Lower leg skin (tissue), 3 donors: Measurements from ENCODE around the gene MIDN.

Experiments
- POLR2A ChIP-seq, 2 donors: fragments of 450-650 bp; IDR thresholded peaks; one replicate each; pipeline ENCODE4 v1.6.1; 2016 to 2017; ENCODE audit warnings: antibody characterized with exemption in 2 of 2, mild to moderate bottlenecking in 1 of 2, moderate library complexity in 1 of 2
- TF ChIP-seq, protein P1 (sequence below), 3 donors: fragments of 450-650 bp; IDR thresholded peaks; one replicate each; pipeline ENCODE4 v1.5.1; 2016; ENCODE audit warnings: antibody characterized with exemption in 3 of 3, mild to moderate bottlenecking in 3 of 3, moderate library complexity in 2 of 3

DNA sequence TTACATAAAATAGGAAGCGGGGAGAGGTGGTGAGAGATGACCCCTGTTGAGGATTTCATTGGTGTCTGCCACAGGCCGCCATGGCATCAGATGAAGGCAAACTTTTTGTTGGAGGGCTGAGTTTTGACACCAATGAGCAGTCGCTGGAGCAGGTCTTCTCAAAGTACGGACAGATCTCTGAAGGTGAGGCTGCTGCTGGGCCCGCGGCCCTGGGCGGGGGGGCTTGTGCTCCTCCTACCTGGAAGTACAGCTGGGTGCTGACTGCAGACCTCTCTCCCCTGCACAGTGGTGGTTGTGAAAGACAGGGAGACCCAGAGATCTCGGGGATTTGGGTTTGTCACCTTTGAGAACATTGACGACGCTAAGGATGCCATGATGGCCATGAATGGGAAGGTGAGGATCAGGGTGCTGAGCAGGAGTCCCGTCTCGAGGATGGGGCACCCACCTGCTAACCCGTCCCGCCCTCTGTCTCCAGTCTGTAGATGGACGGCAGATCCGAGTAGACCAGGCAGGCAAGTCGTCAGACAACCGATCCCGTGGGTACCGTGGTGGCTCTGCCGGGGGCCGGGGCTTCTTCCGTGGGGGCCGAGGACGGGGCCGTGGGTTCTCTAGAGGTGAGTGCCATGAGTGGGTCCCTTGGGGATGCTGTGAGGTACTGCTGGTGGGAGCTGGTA is 22.6 kb downstream of the MIDN start:
- TF ChIP-seq, protein P1, sequence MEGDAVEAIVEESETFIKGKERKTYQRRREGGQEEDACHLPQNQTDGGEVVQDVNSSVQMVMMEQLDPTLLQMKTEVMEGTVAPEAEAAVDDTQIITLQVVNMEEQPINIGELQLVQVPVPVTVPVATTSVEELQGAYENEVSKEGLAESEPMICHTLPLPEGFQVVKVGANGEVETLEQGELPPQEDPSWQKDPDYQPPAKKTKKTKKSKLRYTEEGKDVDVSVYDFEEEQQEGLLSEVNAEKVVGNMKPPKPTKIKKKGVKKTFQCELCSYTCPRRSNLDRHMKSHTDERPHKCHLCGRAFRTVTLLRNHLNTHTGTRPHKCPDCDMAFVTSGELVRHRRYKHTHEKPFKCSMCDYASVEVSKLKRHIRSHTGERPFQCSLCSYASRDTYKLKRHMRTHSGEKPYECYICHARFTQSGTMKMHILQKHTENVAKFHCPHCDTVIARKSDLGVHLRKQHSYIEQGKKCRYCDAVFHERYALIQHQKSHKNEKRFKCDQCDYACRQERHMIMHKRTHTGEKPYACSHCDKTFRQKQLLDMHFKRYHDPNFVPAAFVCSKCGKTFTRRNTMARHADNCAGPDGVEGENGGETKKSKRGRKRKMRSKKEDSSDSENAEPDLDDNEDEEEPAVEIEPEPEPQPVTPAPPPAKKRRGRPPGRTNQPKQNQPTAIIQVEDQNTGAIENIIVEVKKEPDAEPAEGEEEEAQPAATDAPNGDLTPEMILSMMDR (IDR thresholded peaks at IDR 0.05) = no peak
- no peak for TF ChIP-seq POLR2A (IDR thresholded peaks at IDR 0.05)
